ENCODE data around the gene PPP2R2B.

DNA sequence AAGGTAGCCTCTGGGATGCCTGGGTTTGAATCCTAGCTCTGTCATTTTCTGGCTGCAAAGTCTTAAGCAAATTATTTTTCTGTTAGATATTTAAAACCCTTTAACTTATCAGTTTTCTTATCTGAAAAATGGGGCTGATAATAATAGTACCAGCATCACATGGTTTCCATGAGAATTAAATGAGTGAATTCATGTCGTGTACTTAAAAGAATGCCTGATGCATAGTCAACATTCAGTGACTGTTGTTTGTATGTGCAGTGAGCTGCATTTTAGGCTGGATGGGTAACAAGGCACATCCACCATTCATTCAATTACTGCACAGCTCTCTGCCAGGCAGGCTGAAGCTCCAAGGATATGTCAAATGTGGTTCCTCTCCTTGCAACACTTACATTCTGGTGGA, 122.0 kb downstream of the PPP2R2B start:
- TF ChIP-seq, protein P1, sequence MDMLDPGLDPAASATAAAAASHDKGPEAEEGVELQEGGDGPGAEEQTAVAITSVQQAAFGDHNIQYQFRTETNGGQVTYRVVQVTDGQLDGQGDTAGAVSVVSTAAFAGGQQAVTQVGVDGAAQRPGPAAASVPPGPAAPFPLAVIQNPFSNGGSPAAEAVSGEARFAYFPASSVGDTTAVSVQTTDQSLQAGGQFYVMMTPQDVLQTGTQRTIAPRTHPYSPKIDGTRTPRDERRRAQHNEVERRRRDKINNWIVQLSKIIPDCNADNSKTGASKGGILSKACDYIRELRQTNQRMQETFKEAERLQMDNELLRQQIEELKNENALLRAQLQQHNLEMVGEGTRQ (IDR thresholded peaks at IDR 0.05; ENCODE audit: low read depth, low read length), result no peak
- TF ChIP-seq, protein P2, sequence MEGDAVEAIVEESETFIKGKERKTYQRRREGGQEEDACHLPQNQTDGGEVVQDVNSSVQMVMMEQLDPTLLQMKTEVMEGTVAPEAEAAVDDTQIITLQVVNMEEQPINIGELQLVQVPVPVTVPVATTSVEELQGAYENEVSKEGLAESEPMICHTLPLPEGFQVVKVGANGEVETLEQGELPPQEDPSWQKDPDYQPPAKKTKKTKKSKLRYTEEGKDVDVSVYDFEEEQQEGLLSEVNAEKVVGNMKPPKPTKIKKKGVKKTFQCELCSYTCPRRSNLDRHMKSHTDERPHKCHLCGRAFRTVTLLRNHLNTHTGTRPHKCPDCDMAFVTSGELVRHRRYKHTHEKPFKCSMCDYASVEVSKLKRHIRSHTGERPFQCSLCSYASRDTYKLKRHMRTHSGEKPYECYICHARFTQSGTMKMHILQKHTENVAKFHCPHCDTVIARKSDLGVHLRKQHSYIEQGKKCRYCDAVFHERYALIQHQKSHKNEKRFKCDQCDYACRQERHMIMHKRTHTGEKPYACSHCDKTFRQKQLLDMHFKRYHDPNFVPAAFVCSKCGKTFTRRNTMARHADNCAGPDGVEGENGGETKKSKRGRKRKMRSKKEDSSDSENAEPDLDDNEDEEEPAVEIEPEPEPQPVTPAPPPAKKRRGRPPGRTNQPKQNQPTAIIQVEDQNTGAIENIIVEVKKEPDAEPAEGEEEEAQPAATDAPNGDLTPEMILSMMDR (conservative IDR thresholded peaks at IDR 0.05; ENCODE audit: low read depth, low read length), result no peak
- TF ChIP-seq RFX5 (IDR thresholded peaks at IDR 0.05; ENCODE audit: low read depth, low read length), result no peak
- no peak for TF ChIP-seq POLR2A (IDR thresholded peaks at IDR 0.05; ENCODE audit: low read depth, low read length)
- TF ChIP-seq SMC3 (IDR thresholded peaks at IDR 0.05; ENCODE audit: low read depth, low read length), result no peak
- TF ChIP-seq RAD21 (IDR thresholded peaks at IDR 0.05; ENCODE audit: low read length), result no peak
- TF ChIP-seq, protein P3, sequence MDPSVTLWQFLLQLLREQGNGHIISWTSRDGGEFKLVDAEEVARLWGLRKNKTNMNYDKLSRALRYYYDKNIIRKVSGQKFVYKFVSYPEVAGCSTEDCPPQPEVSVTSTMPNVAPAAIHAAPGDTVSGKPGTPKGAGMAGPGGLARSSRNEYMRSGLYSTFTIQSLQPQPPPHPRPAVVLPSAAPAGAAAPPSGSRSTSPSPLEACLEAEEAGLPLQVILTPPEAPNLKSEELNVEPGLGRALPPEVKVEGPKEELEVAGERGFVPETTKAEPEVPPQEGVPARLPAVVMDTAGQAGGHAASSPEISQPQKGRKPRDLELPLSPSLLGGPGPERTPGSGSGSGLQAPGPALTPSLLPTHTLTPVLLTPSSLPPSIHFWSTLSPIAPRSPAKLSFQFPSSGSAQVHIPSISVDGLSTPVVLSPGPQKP (IDR thresholded peaks at IDR 0.05; ENCODE audit: borderline replicate concordance, low read depth, low read length), result no peak
